GM18907 (cell line): ENCODE data around the gene SEZ6L.
A peak's percentile ranks its signal among the peaks of the same experiment; 100 is the strongest.

Experiments
- ATAC-seq: cut with Tn5 transposase; IDR thresholded peaks from one replicate; pipeline ENCODE4 v1.9.1; 2021; ENCODE audit warnings: mild to moderate bottlenecking, moderate library complexity; ENCODE audit not compliant: unreplicated experiment

SEZ6L gene

GRCh38 chr22:26416256-26416655 is 247.0 kb downstream of the SEZ6L start:
- ATAC-seq = no peak

- no peak for ATAC-seq
These were observed 247.5 kb downstream of the SEZ6L start for GRCh38 chr22:26416670-26417276.

GRCh38 chr22:26417406-26417805 is 248.1 kb downstream of the SEZ6L start:
- no peak for ATAC-seq

GRCh38 chr22:26418620-26419019 is 249.4 kb downstream of the SEZ6L start:
- ATAC-seq = no peak

- ATAC-seq = no peak
These were observed 257.7 kb downstream of the SEZ6L start for GRCh38 chr22:26426924-26427323.

GRCh38 chr22:26428515-26429457 is 259.5 kb downstream of the SEZ6L start, which contains the start of gene ASPHD2:
Gene ASPHD2, plus strand, starts transcription at chr22:26429260. Its CDS starts 4,356 bp downstream, at chr22:26433616.
- peak; percentile 69 for ATAC-seq

- ATAC-seq = peak; percentile 12
These were observed 260.4 kb downstream of the SEZ6L start for GRCh38 chr22:26429458-26430286.

GRCh38 chr22:26430600-26430999 is 261.3 kb downstream of the SEZ6L start:
- ATAC-seq = no peak

GRCh38 chr22:26431261-26431995 is 262.2 kb downstream of the SEZ6L start:
- ATAC-seq = no peak

GRCh38 chr22:26432619-26433311 is 263.5 kb downstream of the SEZ6L start:
- ATAC-seq = peak; percentile 35
